Measurements from ENCODE around the gene MS4A4A.

MS4A4A gene

GRCh38 chr11:60357771-60358170 is 77.3 kb downstream of the MS4A4A start:
- DNase-seq = no peak
